NCI-H2227 (cell line): ENCODE data around the gene MEF2A.

ENCODE experiments used
- DNase-seq: peaks from one replicate; lab custom pipeline; 2025; ENCODE audit not compliant: unreplicated experiment; lab: John Stamatoyannopoulos, UW

The MEF2A gene

DNA sequence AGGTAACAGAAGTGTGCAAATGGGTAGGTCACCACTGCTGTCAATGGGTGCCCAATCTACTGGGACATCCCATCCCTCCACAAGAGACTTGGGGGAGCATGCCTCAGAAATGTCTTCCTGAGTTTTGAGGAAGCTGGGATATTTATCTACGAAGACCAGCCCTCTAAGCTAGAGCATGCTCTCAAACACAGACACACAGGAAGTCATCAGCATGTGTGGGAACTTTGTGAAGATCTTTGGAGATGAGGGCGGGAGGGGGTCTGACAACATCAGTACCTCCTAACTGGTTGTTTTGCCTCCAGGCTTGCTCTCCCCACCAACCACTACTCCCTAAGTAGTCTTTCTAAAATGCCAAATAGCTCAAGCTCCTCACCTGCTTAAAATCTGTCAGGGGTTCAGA lies 3.5 kb upstream of the MEF2A start:
- no peak for DNase-seq

DNA sequence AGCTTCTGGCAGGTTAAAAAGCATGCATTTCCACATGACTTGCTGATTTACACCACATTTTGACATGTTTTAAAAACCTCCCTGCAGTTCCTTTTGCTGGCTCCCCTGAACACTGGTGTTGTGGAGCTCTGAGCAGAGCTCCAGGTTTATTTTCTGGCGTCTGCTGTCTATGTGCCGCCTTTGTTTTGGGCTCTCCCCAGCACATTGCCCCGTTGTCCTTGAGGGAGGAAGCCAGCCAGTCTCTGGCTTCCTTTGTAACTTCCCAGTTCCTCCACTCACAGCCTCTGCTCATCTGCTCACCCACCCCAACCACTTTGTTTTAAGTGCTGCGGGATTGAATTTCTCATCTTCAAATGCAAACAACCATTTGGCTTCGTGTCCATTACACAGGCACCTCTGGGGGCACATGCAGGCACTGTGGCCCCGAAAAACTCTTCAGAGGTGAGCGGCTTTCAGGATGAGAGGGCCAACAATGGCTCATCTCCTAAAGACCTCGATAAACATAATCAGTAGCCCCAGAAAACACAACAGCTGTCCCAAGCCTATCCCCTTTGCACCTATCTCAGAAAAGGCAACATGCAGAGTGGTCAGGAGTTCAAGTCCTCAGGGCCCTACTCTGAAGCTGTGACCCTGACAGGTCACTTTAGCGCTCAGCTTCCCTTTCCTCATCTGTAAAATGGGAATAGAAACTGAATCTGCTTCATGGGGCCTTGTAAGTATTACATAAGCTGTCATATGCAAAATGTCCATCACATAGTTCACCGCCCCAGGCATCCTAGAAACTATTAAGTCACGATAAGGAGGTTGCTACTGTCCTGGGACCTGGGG lies 1.3 kb upstream of the MEF2A start:
- DNase-seq, result no peak

DNA sequence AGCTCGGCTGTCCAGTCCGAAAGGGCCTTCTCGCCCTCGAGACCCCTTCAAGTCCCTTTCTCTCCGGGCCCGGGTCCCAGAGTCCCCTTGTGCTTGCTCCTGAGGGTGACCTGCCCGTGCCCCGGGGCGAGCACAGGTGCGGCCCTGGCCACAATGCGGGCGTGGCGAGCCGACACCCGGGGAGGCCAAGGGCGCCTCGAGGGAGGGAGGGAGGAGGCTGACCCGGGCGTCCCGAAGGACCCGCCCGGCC lies 810 bp upstream of the MEF2A start:
- no peak for DNase-seq

DNA sequence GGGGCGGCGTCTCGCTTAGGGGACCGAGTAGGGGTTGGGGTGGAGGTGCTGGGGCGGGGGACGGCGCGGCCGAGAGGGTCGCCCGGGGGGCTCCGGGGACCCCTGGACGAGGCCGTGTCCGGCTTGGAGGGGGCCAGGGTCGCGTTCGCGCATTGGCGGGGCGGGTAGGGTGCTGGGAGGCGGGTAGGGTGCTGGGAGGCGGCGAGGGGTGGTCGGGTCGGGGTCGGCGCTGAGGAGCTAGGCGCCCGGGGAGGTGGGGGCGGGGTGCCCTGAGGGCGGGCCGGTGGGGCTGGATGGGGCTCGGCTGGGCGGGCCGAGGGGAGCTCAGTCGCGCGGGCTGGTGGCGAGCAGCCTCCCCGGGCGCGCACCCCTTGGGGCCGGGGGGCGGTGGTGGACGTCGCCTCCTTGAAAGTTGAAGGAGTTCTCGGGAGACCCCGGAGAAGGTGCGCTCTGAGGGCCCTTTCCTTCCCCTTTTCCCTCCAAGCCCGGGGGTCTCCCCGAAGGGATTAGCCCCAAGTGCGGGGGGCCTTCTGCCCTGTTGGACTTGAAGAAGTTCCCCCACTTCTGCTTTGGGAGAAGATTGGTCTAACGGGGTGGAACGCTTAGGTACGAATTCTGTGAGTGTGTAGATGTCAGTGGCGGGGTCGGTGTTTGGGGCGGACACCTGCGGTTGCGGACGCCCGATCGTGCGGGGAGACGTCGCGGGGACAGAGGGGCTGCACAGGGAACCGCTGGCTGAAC lies 543 bp downstream of the MEF2A start:
- DNase-seq, result peak; percentile 12

DNA sequence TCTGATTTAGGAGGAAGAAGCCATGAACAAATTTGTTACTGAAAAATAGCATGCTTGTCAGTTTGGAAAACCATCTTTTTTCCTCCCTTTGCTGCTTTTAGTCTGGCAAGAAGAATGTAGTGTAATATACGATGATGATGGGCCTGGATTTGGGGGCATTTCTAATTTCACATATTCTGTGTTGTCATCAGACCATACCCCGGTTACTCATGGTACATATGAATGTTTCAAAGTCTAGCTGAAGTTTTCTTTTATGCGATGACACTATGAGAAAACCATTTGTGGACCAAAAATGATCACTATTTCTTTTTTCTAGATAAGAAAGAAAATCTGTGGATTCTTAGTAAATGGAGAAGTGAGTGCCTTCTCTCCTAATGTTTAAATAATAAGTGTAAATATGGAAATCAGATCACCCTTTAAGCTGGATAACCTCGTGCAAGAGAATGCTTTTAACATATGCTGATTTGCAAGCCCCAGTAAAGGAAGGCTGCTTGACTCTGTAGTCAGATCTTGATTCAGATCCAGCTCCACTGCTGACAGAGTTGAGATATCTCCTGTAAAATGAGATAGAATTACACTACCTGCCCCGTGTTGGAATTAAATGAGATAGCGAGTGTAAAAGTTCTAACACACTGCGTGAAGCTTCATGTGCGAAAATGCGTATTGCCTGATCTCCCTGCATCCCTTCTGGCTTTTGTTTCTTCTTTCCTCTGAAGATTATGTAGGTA lies 3.0 kb downstream of the MEF2A start:
- no peak for DNase-seq

DNA sequence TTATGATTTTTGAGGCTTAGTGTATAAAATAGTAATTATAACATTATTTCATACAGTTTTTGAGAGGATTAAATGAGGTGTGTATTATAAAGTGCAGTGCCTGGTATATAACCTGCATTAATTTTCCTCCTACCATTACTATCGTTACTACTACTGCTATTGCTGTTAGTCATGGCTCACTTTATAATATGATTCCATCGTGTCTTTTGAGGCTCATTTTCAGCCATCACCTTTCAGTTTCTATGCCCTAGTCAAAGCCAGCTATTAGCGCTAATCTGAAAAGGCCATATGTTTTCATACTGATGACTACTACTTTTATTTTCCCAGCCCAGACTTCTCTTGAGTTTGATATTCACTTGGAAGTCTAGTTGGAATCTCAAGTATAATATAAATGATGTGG lies 5.5 kb downstream of the MEF2A start:
- DNase-seq, result no peak

DNA sequence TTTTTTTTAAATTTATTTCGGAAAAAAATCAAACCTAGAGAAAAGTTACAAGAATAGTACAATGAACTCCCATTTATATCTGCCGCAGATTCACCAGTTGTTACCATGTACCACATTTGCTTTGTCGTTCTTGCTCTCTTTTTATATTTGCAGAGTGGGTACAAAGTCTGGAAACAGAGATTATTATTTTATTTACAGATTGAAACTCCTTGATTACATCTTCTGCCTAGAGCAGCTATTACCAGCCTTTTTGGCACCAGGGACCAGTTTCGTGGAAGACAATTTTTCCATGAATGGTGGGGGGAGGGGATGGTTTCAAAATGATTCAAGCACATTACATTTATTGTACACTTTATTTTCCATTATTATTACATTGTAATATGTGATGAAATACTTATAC lies 8.3 kb downstream of the MEF2A start:
- no peak for DNase-seq

DNA sequence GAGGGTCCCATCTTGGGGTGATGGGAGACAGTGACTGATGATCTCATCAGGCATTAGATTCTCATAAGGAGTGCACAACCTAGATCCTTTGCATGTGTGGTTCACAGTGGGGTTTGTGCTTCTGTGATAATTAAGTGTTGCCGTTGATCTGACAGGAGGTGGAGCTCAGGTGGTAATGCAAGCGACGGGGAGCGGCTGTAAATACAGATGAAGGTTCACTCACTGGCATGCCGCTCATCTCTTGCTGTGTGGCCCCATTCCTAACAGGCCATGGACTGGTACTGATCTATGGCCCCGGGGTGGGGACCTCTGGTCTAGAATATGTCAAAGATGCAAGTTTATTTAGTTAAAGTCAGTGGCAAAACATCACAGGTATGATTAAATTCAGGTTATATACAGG lies 8.7 kb downstream of the MEF2A start:
- DNase-seq, result peak; percentile 16

DNA sequence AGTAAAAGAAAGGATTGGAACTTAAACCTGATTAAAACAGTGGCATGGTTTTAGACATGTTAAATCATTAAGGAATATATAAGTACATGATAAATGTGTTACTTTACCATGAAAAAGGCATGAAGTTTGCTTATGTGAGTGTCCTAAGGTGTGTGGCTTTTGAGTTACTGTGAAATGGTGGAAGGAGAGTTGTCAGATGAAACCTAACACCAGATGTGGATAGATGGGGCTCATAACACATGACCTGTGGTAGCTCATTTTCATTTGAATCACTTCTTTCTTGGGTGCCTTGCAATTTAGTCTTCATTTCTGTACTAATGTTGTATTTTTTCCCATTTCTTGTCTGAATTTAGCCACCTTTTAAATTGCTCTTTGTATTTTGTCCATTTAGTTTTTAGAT lies 13.0 kb downstream of the MEF2A start:
- DNase-seq, result no peak

DNA sequence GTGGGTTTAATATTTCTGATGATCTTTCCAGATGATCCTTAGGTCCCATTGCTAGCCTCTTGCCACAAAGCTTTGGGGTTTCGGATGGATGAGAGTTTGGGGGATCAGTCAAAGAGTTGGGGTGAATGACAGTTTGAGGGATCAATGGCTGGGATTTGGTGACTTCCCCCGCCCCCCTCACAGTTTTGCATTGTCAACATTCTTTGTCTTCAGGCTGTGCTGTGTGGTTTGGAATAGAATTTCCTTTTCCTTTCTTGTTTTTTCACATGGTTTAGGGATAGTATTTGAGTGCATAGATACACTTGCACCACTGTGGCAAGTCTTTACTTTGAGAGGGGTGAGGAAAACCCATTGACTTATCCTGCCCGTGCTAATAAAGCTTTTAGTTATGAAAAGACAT lies 14.3 kb downstream of the MEF2A start:
- no peak for DNase-seq

DNA sequence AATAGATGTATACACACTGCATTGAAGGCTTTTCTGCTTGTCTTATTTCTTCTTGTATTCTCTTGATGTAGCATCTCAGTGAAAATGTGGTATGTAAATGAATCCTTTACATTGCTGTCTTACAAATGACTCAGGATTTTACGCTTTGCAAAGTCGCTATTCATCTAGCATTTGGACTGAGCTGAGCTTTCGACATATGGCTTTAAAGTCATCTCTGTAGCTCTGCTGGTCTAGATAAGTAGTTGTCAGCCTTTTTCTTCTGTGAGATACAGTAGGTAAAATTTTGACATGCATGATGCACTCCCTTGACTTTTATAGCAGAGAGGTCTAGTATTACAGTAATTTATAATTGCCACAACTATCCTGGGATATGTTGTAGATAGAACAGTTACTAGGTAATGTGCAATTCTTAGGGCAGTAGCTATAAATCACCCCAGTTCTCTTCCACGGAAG lies 16.8 kb downstream of the MEF2A start:
- DNase-seq, result no peak

DNA sequence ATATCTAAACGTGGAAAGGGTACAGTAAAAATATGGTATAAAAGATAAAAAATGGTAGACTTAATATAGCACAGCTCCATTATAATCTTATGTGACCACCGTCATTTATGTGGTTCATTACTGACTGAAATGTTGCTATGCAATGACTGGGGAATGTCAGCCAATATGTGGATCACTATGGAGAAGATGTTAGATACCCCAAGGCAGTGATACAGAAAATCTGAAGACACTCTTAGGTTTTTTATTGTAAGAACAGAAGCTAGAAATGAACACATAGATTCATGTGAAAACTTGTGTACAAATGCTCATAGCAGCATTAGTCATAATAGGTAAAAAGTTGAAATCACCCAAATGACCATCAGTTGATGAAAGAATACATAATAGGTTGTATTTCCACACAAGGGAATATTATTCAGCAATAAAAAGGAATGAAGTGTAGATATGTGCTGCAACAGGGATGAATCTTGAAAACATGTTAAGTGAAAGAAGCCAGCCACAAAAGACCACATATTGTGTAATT lies 18.4 kb downstream of the MEF2A start:
- no peak for DNase-seq

DNA sequence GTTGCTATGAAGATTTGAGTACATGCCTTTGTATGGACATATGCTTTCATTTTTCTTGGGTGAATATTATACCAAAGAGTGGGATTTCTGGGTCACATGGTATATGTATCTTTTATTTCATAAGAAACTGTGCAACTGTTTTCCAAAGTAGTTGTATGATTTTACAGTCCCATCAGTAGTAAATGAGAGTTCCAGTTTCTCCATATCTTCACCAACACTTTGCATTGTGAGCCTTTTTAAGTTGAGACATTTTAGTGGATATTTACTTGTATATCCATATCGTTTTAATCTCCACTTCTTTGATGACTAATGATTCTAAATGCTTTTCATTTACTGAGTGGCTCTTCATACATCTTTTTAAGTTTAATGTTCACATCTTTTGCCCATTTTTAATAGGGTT lies 20.3 kb downstream of the MEF2A start:
- DNase-seq, result no peak

DNA sequence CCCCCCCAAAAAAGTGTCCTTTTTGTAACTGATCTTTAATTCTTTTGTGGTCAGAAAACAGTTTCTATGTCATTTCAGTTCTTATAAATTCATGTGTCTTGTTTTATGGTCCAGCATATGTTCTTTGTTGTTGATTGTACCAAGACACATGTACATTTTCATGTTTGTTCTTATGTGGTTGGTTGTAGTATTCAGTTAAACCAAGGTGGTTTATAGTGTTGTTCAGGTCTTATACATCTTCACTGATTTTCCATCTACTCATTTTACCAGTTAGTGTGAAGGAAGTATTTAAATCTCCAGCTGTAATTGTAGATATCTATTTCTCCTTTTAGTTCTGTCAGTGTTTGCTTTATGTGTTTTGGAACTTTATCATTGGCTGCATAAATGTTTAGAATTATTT lies 24.0 kb downstream of the MEF2A start:
- no peak for DNase-seq

DNA sequence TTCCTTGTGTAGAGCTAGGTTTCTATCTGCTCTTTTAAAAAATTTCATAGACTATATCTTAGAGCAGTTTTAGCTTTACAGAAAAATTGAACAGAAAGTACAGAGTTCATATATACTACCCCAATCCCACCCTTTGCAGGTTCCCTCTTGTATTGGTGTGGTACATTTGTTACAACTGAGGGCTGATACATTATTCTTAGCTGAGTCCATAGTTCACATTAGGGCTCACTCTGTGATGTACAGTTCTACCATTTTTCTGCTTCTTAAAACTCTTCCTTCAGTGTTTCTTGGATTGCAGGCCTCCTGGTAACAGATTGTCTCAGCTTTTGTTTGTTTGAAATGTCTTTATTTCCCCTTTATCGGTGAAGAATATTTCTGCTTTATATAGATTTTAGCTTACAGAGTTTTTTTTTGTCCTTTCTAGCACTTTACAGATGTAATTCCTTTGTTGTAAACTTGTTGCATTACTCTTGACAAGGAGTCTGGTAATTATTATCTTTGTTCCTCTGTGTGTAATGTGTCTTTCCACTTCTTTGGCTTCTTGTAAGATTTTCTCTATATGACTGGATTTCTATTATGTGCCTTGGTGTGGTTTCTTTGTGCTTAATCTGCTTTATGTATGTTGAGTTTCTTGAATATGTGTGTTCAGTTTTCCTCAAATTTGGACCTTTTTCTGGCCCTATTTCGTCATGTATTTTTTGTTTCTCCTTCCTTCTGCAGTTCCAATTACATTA lies 25.3 kb downstream of the MEF2A start:
- no peak for DNase-seq

DNA sequence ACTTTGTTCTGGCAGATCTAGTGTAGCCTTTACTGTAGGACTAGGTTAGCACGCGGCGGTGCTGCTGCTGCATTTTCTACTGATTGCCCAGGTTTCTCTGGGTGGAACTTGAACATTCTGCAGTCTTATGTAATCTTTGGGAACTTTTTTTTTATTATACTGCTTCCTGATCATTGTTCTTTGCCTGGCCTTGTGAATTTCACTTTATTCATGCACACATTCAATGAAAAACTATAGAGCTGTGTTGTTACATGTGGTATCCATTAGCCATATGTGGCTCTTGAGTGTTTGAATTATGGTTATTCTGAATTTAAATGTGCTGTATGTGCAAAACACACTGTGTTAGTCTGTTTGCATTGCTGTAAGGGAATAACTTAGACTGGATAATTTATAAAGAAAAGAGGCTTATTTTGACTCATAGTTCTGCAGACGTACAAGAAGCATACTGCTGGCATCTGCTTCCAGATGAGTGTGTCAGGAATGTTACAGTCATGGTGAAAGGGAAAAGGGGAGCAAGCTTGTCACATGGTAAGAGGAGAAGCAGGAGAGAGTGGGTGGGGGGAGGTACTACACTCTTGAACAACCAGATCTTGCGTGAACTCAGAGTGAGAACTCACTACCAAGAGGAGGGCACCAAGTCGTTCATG lies 26.5 kb downstream of the MEF2A start:
- no peak for DNase-seq

DNA sequence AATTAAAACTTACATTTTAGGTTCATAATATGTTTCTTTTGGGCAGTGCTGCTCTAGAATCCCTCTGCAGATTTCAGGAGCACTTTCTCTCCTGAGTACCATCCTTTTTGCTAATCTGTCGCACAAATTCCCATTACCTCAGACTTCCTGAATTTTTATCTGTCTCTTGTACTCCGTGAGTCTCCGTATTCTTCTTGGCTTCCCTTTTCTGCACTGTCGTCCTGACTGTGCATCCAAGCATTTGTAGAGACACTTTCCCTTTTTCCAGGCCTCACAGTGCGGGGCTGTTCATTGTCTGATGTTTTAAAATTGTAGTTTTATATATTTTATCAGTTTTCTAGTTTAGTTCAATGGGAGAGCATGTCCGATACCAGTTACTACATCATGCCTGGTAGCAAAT lies 27.3 kb downstream of the MEF2A start:
- DNase-seq, result no peak

DNA sequence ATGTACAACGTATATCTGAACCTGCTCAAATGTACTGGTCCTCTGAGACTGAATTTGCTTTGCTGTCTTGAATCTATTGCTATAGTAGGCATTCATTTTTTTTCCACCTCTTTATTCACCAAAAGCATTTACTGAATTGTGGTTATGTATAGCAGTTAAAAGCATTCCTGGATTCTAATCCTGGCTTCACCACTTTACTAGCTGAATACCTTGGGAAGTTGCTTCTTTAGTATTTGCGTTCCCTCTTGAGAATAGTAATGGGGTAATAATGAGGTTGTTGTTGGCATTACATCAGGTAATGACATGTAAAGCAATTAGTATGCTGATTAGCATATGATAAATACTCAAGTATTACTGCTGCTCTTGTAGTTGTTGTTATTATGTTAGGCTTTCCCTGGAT lies 29.1 kb downstream of the MEF2A start:
- no peak for DNase-seq

DNA sequence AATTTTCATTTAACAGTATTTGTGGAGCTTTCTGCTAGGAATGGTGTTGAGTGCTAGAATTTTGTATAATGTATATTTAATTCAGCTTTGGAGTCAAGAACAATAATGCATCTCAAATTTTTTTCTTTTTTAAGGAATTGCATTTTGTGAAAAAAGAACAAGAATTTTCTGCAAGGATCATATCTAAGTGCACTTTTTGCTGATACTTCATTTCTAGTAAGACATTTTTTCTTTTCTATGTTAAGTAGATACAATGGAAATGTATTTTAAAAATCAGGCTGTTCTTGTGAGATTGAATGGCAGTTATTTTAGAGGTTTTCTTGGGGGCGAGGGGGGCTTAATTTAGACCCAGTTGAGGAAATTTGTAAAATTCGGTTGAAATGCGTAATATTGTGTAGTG lies 32.5 kb downstream of the MEF2A start:
- DNase-seq, result no peak

DNA sequence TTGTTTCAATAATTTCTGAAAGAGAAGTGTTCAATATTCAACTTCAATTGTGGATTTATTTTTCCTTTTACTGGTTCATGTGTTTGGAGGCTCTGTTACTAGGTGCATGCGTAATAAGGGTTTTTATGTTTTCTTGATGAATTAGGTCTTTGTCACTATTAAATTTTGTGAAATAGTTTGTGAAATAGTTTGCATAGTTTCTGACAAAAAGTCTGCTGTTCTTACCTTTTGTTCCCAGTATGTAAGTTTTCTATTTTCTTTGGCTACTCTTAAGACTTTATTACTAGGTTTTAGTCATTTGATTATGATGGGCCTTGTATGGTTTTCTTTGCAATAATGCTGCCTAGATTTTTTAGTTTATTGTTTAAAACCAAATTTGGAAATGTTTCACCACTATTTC lies 38.0 kb downstream of the MEF2A start:
- DNase-seq, result no peak

DNA sequence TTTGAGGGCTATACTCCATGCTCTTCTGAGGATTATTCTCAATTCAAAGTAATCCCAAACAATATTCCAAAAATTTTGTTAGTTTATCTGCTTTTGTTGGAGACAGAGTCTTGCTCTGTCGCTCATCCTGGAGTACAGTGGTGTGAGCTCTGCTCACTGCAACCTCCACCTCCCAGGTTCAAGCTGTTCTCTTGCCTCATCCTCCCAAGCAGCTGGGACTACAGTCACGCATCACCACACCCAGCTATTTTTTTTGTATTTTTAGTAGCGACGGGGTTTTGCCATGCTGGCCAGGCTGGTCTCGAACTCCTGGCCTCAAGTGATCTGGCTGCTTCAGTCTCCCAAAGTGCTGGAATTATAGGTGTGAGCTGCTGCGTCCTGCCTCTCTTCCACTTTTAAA lies 39.1 kb downstream of the MEF2A start:
- DNase-seq, result no peak
